GM18870 (cell line): ENCODE measurements around the gene PAXX.

ENCODE experiments used
- ATAC-seq: cut with Tn5 transposase; IDR thresholded peaks from one replicate; pipeline ENCODE4 v1.9.1; 2021; ENCODE audit warnings: moderate library complexity; ENCODE audit not compliant: unreplicated experiment

The PAXX gene

GRCh38 chr9:136991993-136992818, at the start of gene PAXX:
TSS of gene PAXX (plus strand) at chr9:136992422. CDS start at chr9:136992444, 22 bp downstream.
- peak; percentile 53 for ATAC-seq

GRCh38 chr9:136942881-136943230, 49.4 kb upstream of the PAXX start:
- no peak for ATAC-seq

- ATAC-seq = peak; percentile 4
Measured at GRCh38 chr9:136943291-136944211, 48.7 kb upstream of the PAXX start.

- peak; percentile 12 for ATAC-seq
Measured at GRCh38 chr9:136944212-136944518, 48.1 kb upstream of the PAXX start.

DNA sequence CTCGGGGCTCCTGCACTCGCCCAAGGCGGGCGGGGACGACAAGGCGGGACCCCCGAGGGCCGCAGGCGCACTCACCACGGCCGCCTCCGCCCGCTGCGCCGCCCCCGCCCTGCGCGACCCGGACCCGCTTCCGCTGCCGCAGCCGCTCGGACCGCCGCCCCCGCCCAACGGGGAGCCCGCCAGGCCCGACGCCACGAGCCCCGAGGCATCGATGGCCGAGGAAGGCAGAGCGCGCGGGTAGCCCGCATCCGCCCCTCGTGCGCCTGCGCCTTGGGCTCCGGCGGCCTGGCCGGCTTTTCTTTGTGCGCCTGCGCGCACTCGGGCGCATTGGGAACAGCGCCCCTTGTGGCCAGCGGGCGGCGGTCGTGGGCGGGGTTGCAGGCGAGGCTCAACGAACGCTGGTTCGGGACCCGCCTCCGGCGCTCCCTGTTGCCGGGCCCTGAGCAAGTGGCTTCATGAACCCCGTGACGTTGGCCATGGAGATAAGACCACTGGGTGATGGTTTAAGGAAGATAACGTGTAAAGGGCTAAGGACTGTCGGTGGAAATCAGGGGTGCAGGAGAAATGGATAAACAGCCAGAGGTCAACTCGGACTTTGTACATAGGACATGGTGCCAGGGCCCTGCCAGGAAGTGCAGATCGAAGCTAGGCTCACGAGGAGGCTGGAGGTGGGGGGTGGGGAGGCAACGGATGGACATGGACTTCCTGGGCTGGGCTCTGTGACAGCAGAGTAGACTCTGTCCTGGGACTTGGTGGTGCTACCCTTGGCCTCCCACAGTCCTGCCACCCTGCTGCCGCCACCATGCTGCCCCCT, 47.5 kb upstream of the PAXX start, which contains the start of the genes C8G and FBXW5:
TSS of gene C8G (plus strand) at position 725 of the 814 bp plus-strand sequence. CDS start at position 803, 78 bp downstream.
TSS of gene FBXW5 (minus strand) at position 220 of the 814 bp plus-strand sequence. CDS start 655 bp downstream, outside the sequence.
- peak; percentile 44 for ATAC-seq

DNA sequence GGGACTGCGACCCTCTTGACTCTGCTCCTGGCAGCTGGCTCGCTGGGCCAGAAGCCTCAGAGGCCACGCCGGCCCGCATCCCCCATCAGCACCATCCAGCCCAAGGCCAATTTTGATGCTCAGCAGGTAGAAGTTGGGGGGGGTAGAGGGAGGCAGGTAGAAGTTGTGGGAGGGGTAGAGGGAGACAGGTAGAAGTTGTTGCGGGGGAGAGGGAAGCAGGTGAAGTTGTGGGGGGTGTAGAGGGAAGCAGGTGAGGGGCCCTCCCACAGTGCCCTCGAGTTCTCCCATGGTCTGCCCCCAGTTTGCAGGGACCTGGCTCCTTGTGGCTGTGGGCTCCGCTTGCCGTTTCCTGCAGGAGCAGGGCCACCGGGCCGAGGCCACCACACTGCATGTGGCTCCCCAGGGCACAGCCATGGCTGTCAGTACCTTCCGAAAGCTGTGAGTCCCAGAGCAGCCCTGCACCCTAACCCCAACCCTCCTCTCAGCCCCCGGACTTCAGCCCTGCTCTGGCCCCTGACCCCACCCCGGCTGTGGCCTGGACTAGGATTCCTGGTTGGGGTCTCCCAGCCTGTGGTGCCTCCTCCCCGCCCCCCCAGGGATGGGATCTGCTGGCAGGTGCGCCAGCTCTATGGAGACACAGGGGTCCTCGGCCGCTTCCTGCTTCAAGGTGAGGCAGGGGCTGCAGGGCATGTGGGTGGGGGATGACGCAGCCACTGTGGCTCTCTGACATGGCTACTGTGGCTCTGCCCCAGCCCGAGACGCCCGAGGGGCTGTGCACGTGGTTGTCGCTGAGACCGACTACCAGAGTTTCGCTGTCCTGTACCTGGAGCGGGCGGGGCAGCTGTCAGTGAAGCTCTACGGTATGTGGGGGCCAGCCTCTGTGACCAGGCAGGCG, 46.6 kb upstream of the PAXX start:
- no peak for ATAC-seq

DNA sequence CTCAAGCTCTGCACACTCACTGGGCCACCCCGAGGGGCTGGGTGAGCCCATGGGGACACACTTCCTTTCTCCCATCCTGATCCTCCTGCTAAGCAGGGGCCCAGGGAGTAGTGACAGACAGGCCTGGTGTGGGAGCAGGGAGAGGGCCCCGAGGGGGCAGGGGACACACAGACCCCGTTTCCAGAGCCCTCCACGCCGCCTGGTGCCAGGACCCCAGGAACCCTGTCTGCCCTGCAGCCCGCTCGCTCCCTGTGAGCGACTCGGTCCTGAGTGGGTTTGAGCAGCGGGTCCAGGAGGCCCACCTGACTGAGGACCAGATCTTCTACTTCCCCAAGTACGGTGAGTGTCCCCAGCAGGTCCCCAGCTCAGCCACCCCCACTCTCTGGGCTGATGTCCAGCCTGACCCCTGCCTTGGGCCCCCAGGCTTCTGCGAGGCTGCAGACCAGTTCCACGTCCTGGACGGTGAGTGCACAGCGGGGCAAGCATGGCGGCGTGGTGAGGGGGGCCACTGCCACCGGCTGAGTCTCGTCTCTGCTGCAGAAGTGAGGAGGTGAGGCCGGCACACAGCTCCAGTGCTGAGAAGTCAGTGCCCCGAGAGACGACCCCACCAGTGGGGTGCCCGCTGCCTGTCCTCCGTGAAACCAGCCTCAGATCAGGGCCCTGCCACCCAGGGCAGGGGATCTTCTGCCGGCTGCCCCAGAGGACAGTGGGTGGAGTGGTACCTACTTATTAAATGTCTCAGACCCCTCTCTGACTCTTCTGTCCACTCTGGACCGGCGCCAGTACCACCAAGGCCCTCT, 45.8 kb upstream of the PAXX start:
- ATAC-seq = no peak

- no peak for ATAC-seq
Measured at GRCh38 chr9:136947028-136947891, 45.0 kb upstream of the PAXX start.

- no peak for ATAC-seq
Measured at GRCh38 chr9:136947955-136948510, 44.2 kb upstream of the PAXX start.

DNA sequence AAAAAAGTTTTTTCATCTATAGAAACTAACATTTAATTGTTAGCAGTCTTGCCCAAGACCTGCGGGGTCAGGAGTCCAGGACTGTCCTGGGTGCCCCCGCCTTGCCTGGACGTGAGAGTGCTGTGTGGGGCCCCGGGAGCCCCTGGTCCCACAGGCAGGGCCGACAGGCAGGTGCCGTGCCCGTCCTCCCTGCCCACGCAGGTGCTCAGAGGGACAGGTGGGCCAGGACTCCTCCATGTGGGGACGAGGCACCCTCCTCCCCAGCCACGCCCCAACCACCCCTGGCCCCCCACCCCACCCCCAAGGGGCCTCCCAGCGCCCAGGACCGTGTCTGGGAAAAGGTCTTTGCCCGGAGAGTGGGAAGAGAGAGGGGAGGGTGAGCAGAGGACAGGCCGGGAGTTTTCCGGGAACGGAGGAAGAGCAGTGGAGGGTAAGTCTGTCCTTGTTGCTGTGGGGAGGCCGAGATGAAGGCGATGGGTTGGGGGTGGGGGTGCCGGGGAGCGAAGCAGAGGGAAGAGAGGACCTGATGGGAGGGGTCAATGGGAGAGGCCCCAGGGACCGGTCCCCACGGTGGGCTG, 42.9 kb upstream of the PAXX start:
- ATAC-seq = no peak

DNA sequence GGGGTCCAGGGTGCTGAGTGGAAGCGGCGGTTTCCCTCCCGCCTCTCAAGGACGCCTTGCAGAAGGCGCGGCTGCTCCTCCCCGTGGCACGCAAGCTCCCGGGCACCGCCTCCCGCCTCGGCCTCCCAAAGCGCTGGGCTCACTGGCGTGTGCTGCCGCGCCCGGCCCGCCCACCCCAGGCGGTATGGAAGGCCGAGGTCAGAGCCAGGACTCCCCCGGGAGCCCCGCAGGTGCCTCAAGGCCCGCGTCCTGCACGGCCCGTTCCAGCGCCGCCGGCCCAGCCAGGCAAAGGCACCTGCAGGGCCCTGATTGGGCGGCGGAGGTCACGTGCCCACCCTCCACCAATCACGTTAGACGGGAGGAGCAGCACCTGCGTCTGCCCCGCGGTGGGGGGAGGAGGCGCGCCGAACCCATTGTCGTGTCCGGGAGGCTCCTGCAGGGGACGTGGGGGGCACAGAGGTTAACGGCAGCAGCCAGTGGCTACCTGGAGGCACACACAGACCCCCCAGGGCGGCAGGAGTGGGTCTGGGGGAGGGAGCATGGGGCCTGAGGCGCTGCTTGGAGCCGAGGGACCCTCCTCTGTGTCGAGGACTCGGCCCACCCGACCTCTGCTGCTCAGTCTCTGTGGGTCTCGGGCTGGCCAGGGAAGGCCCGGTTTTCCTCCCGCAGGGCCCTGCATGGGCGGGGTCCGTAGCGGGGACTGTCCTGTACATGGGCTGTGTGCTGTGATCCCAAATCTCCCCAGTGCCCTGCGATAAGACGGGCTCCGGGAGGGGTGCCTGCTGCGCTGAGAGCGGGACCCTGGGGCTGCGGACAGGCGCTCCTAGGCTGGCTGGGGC, 42.2 kb upstream of the PAXX start:
- peak; percentile 61 for ATAC-seq

GRCh38 chr9:136950656-136951276, 41.5 kb upstream of the PAXX start:
- ATAC-seq = no peak

DNA sequence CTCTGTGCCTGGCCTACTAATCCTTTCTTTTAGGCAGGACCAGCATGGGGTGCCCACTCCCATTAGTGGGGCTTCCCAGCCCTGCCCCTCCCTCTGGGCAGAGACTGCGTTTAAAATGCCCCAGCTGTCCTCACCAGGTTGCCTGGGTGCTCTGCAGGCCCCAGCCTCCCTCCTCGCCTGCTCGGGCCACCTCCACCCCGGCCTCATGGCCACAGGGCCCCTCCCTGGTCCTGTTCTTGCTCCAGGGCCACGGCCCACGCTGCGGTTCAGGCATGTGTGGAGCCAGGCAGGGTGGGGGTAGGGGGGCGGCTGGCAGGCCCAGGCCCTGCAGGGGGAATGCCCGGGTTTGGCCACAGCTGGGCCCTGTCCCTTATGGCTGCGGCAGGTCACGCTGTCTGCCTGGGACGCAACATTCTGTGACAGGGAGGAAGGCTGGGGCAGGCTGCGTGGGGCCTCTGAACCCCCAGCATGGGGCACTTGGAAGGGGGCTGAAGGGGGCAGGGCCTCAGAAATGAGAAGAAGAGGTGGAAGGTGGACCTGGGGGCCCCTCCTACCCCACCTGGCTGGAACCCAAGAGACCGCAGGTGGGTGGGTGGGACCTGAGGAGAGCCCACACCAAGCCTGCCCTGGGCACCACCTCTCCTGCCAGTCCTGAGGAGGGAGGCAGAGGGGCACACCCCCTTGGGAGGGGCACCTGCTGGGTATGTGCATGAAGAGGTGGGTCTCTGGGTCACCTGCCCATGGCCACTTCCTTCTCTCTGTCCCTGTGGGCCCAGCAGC, 40.5 kb upstream of the PAXX start, which contains the start of gene LCN12:
TSS of gene LCN12 (plus strand) at position 733 of the 780 bp plus-strand sequence. CDS start 55 bp downstream, outside the sequence.
- no peak for ATAC-seq

GRCh38 chr9:136952321-136952850, 39.8 kb upstream of the PAXX start:
- ATAC-seq = no peak
